Fibroblast of lung (primary cell): Measurements from ENCODE around the gene CRELD2. TPM values are rescaled to one million over a fixed set of nuclear protein-coding genes. Genes with fewer than 3 reads are reported as not detected.
"Not testable (repeated sequence)": the region's sequence is repeated elsewhere in the genome, so short reads cannot be mapped to it uniquely, and the experiment has no call there.

Experiments
- DNase-seq, 2 donors: peaks; one replicate each; pipeline versions ENCODE4 v3.0.0 to v3.0.0-alpha.2; 2010; ENCODE audit warnings: low read depth in 2 of 2
- H2AFZ ChIP-seq: 2 replicates; pipeline ENCODE4 v1.5.1; 2012; ENCODE audit warnings: low read length, control low read depth, inconsistent platforms
- H3K27ac ChIP-seq: 2 replicates; pipeline ENCODE4 v1.5.1; 2011; ENCODE audit warnings: low read length, control low read depth; ENCODE audit not compliant: insufficient read depth
- H3K27me3 ChIP-seq: 2 replicates; pipeline ENCODE4 v1.5.1; 2011; ENCODE audit warnings: mild to moderate bottlenecking, low read length; ENCODE audit not compliant: control insufficient read depth, insufficient read depth
- H3K36me3 ChIP-seq: 2 replicates; pipeline ENCODE4 v1.5.1; 2011; ENCODE audit warnings: low read length; ENCODE audit not compliant: control insufficient read depth, insufficient read depth
- H3K4me1 ChIP-seq: 2 replicates; pipeline ENCODE4 v1.5.1; 2011; ENCODE audit warnings: low read length; ENCODE audit not compliant: control insufficient read depth, insufficient read depth; ENCODE audit errors: extremely low read depth
- H3K4me2 ChIP-seq: 2 replicates; pipeline ENCODE4 v1.5.1; 2011; ENCODE audit warnings: low read length, control low read depth; ENCODE audit not compliant: insufficient read depth; ENCODE audit errors: extremely low read depth
- H3K4me3 ChIP-seq, 4 experiments: fragments of 200-600 bp in 1 of 4; sonication (generic) in 1 of 4; replicated peaks in 1 of 4; 2 replicates each; pipeline ENCODE4 v1.5.1; 2011 to 2016; ENCODE audit warnings: low read length in 4 of 4, low read depth in 3 of 4, mild to moderate bottlenecking in 3 of 4, control low read depth in 2 of 4, inconsistent platforms in 1 of 4, mixed read lengths in 1 of 4; ENCODE audit not compliant: insufficient read depth in 1 of 4; ENCODE audit errors: control extremely low read depth in 1 of 4
- H3K79me2 ChIP-seq: 2 replicates; pipeline ENCODE4 v1.5.1; 2012; ENCODE audit warnings: mild to moderate bottlenecking, low read length, inconsistent platforms; ENCODE audit not compliant: control insufficient read depth, insufficient read depth
- H3K9ac ChIP-seq: 2 replicates; pipeline ENCODE4 v1.5.1; 2011; ENCODE audit warnings: mild to moderate bottlenecking, low read length, control low read depth; ENCODE audit not compliant: insufficient read depth
- H3K9me3 ChIP-seq: 2 replicates; pipeline ENCODE4 v1.5.1; 2012; ENCODE audit warnings: low read depth, low read length; ENCODE audit not compliant: control insufficient read depth, insufficient read depth
- H4K20me1 ChIP-seq: 2 replicates; pipeline ENCODE4 v1.5.1; 2011; ENCODE audit warnings: low read length; ENCODE audit not compliant: control insufficient read depth, insufficient read depth; ENCODE audit errors: extremely low read depth
- EZH2 ChIP-seq: IDR thresholded peaks from 2 replicates; pipeline ENCODE4 v1.5.1; 2012; ENCODE audit warnings: low read length, control low read depth, mild to moderate bottlenecking; ENCODE audit errors: missing control alignments
- polyA plus RNA-seq, 2 donors: library from polyadenylated mRNA; depleted of rRNA in 1 of 2; stranded (reverse) in 1 of 2; unstranded in 1 of 2; fragments of >200 nt; gene quantifications; 2 replicates each; pipeline ENCODE4 v1.2.1, GENCODE V29; 2011 to 2012; ENCODE audit warnings: missing spikeins in 1 of 2
- total RNA-seq: library from RNA; depleted of rRNA; stranded (reverse); fragments of >200 nt; gene quantifications from 2 replicates; pipeline ENCODE4 v1.2.1, GENCODE V29; 2014
- TF ChIP-seq, protein P1 (sequence below), 2 donors: IDR thresholded peaks in 1 of 2; conservative IDR thresholded peaks in 1 of 2; 1 replicate in 1 of 2; 2 replicates in 1 of 2; pipeline ENCODE4 v1.5.1; 2011 to 2012; ENCODE audit warnings: low read length in 2 of 2, control low read depth in 1 of 2, inconsistent platforms in 1 of 2, low read depth in 1 of 2, mild to moderate bottlenecking in 1 of 2

The CRELD2 gene
- total and polyA plus RNA-seq, 2 donors (not counting 1 experiment from before 2014, with no cell fraction given), result 45.3 to 56.6 TPM

DNA sequence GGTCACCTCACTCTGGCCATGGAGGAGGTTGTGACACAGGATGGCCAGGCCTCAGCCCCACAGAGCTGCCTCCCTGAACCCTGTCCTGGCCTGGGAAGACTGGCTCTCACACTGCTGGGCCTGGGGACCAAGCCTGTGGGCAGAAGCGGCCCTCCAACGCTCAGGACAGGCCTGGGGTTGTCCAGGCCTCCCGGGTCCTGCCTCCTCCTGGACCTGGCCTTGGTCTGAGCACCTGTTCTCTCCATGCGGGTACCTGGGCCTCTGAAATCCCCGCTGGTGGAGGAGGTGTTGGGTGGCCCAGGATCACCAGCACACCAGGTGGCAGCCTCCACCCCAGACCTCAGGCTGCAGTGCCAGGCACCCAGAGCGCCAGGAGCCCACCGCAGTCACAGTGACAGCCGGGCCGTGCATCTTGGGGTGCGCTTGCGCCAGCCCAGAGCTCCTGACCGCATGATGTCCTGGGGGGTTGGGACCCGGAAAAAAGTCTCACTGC lies 26.0 kb downstream of the CRELD2 start:
- Histone ChIP-seq H3K9ac (no peak overlapping the region), H4K20me1 (no peaks in the 10 kb centered on the region), H3K4me1 (no peaks in the 10 kb centered on the region), H3K4me2 (no peak overlapping the region), H3K27me3 (no peaks in the 10 kb centered on the region), H3K4me3 (no peak overlapping the region), H3K27ac (no peak overlapping the region), H3K79me2 (no peaks in the 10 kb centered on the region), H3K36me3 (no peaks in the 10 kb centered on the region), H2AFZ (no peak overlapping the region), H3K9me3 (no peaks in the 10 kb centered on the region)
- no peak for TF ChIP-seq EZH2
- TF ChIP-seq, protein P1, sequence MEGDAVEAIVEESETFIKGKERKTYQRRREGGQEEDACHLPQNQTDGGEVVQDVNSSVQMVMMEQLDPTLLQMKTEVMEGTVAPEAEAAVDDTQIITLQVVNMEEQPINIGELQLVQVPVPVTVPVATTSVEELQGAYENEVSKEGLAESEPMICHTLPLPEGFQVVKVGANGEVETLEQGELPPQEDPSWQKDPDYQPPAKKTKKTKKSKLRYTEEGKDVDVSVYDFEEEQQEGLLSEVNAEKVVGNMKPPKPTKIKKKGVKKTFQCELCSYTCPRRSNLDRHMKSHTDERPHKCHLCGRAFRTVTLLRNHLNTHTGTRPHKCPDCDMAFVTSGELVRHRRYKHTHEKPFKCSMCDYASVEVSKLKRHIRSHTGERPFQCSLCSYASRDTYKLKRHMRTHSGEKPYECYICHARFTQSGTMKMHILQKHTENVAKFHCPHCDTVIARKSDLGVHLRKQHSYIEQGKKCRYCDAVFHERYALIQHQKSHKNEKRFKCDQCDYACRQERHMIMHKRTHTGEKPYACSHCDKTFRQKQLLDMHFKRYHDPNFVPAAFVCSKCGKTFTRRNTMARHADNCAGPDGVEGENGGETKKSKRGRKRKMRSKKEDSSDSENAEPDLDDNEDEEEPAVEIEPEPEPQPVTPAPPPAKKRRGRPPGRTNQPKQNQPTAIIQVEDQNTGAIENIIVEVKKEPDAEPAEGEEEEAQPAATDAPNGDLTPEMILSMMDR (conservative IDR thresholded peaks at IDR 0.05 in 1 of 2, IDR thresholded peaks at IDR 0.05 in 1 of 2; ENCODE audit: low read depth in 1 of 2, low read length in 2 of 2), result no peak
- DNase-seq, result no peak

DNA sequence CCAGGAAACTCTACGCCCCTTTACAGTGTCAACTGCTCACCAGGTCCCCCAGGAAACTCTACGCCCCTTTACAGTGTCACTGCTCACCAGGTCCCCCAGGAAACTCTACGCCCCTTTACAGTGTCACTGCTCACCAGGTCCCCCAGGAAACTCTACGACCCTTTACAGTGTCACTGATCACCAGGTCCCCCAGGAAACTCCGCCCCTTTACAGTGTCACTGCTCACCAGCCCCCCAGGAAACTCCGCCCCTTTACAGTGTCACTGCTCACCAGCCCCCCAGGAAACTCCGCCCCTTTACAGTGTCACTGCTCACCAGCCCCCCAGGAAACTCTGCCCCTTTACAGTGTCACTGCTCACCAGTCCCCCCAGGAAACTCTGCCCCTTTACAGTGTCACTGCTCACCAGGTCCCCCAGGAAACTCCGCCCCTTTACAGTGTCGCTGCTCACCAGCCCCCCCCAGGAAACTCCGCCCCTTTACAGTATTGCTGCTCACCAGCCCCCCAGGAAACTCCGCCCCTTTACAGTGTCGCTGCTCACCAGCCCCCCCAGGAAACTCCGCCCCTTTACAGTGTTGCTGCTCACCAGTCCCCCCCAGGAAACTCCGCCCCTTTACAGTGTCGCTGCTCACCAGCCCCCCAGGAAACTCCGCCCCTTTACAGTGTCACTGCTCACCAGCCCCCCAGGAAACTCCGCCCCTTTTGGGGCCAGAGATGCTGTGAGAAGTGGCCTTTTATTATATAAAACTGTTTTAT lies 26.8 kb downstream of the CRELD2 start:
- H3K27me3 ChIP-seq, H3K36me3 ChIP-seq, H3K4me1 ChIP-seq, H3K4me2 ChIP-seq, H3K4me3 ChIP-seq, H3K9me3 ChIP-seq, H2AFZ ChIP-seq, H3K9ac ChIP-seq, DNase-seq, H4K20me1 ChIP-seq, H3K27ac ChIP-seq, H3K79me2 ChIP-seq: not testable (repeated sequence)

DNA sequence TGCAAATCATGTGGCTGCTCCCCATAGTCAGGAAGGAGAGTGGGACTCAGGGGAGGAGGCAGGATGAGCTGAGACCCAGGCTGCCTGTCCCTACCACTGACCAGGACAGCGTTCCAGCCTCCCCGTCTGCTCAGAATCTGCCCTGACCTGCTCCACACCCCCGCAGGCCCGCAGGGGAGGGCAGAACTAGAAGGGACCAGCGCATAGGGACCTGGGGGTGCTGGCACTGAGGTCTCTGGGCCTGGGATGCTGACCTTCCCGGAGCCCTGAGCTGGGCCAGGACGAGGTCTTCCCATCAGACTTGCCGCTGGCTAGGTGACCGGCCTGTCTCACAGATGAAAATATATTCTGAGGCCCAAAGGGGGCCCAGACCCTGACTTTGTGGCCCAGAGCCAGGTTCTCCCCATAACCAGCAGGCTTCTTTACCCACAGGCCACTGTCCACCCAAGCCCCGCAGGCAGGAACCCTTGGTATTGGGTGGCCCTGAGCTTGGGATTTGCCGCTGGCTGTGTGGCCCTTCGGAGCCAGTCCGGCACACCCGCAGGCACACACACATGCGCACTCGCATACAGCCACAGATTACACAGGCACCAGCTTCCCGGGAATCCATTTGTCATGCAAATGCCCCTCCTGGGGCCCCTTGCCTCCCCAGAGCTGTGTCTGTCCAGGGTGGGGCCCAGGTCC lies 28.3 kb downstream of the CRELD2 start:
- TF ChIP-seq, protein P1 (conservative IDR thresholded peaks at IDR 0.05 in 1 of 2, IDR thresholded peaks at IDR 0.05 in 1 of 2; ENCODE audit: low read depth in 1 of 2, low read length in 2 of 2), result no peak
- TF ChIP-seq EZH2, result no peak
- H3K27me3 ChIP-seq, result no peaks in the 10 kb centered on the region
- no peak overlapping the region for H3K27ac ChIP-seq
- no peaks in the 10 kb centered on the region for H3K36me3 ChIP-seq
- no peaks in the 10 kb centered on the region for H3K79me2 ChIP-seq
- no peaks in the 10 kb centered on the region for H4K20me1 ChIP-seq
- H3K9ac ChIP-seq, result no peak overlapping the region
- no peak overlapping the region for H3K4me3 ChIP-seq
- DNase-seq, result no peak
- no peak overlapping the region for H3K4me2 ChIP-seq
- H3K4me1 ChIP-seq, result peaks cover 3% of the 10 kb centered on the region
- no peaks in the 10 kb centered on the region for H3K9me3 ChIP-seq
- H2AFZ ChIP-seq, result no peak overlapping the region
